ENCODE results near the gene FRG2B.
"Not testable (repeated sequence)": the region's sequence is repeated elsewhere in the genome, so short reads cannot be mapped to it uniquely, and the experiment has no call there.

The FRG2B gene

DNA sequence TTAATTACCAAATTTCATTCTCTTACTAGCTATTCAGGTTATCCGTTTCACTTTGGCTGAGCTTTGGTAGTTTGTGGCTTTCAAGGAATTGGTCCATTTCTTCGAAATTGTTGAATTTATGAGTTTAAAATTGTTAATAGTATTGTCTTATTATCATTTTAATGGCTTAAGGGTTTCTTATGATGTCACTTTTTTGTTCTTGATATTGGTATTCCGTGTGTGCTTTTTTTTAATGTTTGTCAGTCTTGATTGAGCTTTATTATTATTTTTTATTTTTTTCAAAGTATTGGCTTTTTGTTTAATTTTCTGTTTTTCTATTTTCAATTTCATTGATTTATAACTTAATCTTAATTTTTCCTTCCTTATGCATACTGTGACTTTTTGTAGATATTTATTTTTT is 25.9 kb downstream of the FRG2B start:
- TF ChIP-seq, protein P1, sequence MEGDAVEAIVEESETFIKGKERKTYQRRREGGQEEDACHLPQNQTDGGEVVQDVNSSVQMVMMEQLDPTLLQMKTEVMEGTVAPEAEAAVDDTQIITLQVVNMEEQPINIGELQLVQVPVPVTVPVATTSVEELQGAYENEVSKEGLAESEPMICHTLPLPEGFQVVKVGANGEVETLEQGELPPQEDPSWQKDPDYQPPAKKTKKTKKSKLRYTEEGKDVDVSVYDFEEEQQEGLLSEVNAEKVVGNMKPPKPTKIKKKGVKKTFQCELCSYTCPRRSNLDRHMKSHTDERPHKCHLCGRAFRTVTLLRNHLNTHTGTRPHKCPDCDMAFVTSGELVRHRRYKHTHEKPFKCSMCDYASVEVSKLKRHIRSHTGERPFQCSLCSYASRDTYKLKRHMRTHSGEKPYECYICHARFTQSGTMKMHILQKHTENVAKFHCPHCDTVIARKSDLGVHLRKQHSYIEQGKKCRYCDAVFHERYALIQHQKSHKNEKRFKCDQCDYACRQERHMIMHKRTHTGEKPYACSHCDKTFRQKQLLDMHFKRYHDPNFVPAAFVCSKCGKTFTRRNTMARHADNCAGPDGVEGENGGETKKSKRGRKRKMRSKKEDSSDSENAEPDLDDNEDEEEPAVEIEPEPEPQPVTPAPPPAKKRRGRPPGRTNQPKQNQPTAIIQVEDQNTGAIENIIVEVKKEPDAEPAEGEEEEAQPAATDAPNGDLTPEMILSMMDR (IDR thresholded peaks at IDR 0.05; ENCODE audit: low read depth, low read length), result no peak

GRCh38 chr10:133599869-133600268 is 26.7 kb downstream of the FRG2B start:
- not testable (repeated sequence) for DNase-seq (ENCODE audit: low read depth in 2 of 2); H3K4me3 ChIP-seq (replicated peaks in 1 of 2; ENCODE audit: low read depth in 2 of 2, low read length in 2 of 2)

More for the DNA sequence above, 25.9 kb downstream of the FRG2B start:
- H3K4me3 ChIP-seq (replicated peaks in 1 of 2; ENCODE audit: low read depth in 2 of 2, low read length in 2 of 2), result no peak overlapping the region
- DNase-seq (ENCODE audit: low read depth in 2 of 2), result no peak

DNA sequence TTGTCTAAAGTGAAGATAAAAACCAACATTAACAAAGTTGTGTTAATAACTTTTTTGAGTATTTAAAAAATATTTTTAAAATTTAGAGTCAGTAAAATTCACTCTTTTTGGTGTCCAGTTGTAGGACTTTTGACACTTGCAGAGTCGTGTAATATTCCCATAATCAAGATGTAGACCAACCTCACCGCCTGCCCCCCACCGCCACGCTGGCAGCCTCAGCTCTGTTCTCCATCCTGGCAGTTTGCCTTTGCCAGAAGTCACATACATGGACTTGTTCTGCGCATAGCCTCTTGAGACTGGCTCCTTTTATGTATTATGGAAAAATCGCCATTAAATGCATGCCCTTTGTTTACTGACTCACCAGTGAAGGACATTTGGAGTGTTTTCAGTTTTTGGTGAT is 33.9 kb downstream of the FRG2B start:
- H3K4me3 ChIP-seq (replicated peaks in 1 of 2; ENCODE audit: low read depth in 2 of 2, low read length in 2 of 2), result no peak overlapping the region
- no peak for DNase-seq (ENCODE audit: low read depth in 2 of 2)
- TF ChIP-seq, protein P1 (IDR thresholded peaks at IDR 0.05; ENCODE audit: low read depth, low read length), result no peak

DNA sequence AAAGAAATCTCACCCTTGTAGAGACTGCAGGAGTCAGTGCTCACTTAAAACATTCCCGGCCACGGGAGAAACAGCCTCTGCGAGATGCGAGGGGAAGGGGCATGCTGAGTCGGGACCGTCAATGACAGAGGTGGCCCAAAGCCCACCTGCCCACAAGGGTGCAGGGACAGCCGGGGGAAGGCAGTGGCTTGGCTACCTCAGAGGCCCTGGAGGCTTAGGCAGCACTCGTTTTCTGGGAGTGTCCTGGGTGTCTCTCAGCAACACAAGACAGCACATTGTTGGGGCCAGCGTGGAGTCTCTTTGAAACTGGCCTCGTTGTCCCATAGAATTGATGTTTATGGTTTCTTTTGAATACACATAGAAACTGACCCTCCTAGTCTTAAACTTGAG is 35.6 kb downstream of the FRG2B start:
- DNase-seq (ENCODE audit: low read depth in 2 of 2), result no peak
- TF ChIP-seq, protein P1 (IDR thresholded peaks at IDR 0.05; ENCODE audit: low read depth, low read length), result no peak
- no peak overlapping the region for H3K4me3 ChIP-seq (replicated peaks in 1 of 2; ENCODE audit: low read depth in 2 of 2, low read length in 2 of 2)

DNA sequence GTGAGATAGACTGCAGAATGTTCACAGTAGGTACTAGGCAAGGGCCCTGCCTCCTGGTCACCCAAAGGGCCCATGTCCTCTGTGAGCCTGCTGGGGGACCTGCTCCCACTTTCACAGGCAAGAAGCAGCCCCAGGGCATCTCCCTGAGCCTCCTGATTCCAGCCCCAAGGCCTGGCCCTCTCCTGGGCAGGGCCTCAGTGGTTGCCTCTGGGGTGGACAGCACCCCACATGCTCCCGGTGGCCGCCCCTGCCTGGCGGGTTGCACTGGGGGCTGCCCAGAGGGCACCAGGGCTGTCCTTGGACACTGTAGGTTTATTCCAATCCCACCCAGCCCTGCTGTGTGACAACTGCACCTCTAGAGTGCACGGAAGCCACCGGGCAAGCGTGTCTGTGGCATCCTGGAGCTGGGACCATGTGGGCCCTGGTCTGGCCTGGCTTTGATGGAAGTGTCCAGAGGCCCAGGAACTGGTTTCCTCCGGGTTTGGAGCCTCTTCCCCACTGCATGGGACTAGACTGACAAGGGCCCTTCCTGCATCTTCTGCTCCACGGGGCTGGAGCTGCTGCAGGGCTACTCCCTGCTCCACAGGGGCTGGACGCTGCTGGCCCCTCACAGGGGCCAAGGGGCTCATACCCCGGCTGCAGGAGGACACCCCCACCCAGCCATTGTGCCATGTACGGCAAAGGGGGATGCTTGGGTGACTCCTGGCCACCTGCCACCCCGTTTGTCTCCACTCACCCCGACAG is 36.2 kb downstream of the FRG2B start:
- no peak overlapping the region for H3K4me3 ChIP-seq (replicated peaks in 1 of 2; ENCODE audit: low read depth in 2 of 2, low read length in 2 of 2)
- no peak for DNase-seq (ENCODE audit: low read depth in 2 of 2)
- TF ChIP-seq, protein P1 (IDR thresholded peaks at IDR 0.05; ENCODE audit: low read depth, low read length), result no peak

DNA sequence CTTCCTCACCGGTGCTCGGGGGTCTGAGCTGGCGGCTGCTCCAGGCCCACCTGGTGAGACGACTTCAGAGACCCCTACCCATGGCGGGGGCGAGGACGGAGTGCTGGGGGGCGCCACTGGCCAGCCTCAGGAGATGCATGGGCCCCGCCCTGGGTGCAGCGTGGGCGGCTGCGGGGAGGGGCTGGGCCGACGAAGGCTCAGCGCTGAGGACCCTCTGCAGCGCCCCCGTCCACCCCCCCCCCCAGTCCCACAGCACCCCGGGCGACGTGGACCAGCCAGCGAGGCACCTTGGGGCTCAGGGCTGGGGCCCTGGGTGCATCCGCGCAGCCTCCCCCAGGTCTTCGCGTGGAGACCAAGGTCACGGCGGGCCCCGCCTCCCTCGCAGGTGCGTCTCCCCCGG is 49.6 kb downstream of the FRG2B start:
- H3K4me3 ChIP-seq (replicated peaks in 1 of 2; ENCODE audit: low read depth in 2 of 2, low read length in 2 of 2); DNase-seq (ENCODE audit: low read depth in 2 of 2): not testable (repeated sequence)
